Effector memory CD8-positive, alpha-beta T cell (primary cell): ENCODE measurements around the gene KRT72.

ENCODE experiments used
- ATAC-seq: fragments of 150-1000 bp; cut with Tn5 transposase; replicated peaks from 2 replicates; pipeline ENCODE4 v1.10.0; 2021; ENCODE audit warnings: mild to moderate bottlenecking, moderate library complexity
- DNase-seq, 3 experiments: peaks; one replicate each; pipeline ENCODE4 v3.0.0; 2021
- H3K27ac Mint-ChIP-seq, 2 donors: one replicate each; pipeline ENCODE4 v1.8.0; 2022; ENCODE audit warnings: mild to moderate bottlenecking in 2 of 2, mixed read lengths in 2 of 2, moderate library complexity in 2 of 2
- H3K27me3 Mint-ChIP-seq, 2 donors: one replicate each; pipeline ENCODE4 v1.8.0; 2022; ENCODE audit warnings: mixed read lengths in 2 of 2
- H3K36me3 Mint-ChIP-seq: one replicate; pipeline ENCODE4 v1.8.0; 2022; ENCODE audit warnings: mild to moderate bottlenecking, moderate library complexity, mixed read lengths; ENCODE audit not compliant: insufficient read depth
- H3K4me1 Mint-ChIP-seq, 2 donors: one replicate each; pipeline ENCODE4 v1.8.0; 2022; ENCODE audit warnings: low read depth in 2 of 2, mixed read lengths in 2 of 2
- H3K4me3 Mint-ChIP-seq, 2 donors: one replicate each; pipeline ENCODE4 v1.8.0; 2022; ENCODE audit warnings: mild to moderate bottlenecking in 2 of 2, mixed read lengths in 2 of 2, moderate library complexity in 2 of 2
- H3K9me3 Mint-ChIP-seq, 2 donors: one replicate each; pipeline ENCODE4 v1.8.0; 2022; ENCODE audit warnings: mixed read lengths in 2 of 2

KRT72 gene

GRCh38 chr12:52537101-52537500, 64.2 kb downstream of the KRT72 start:
- Mint-ChIP-seq H3K27me3 (peaks cover 0 to 39% of the 10 kb centered on the region in 2 donors), H3K27ac (no peak overlapping the region), H3K9me3 (no peaks in the 10 kb centered on the region), H3K4me1 (peaks cover 2 to 3% of the 10 kb centered on the region in 2 donors), H3K4me3 (no peak overlapping the region), H3K36me3 (no peaks in the 10 kb centered on the region)
- DNase-seq (no peak), ATAC-seq (no peak)
